CD14-positive monocyte (primary cell): ENCODE measurements around the gene GRIA1. TPM values are rescaled to one million over a fixed set of nuclear protein-coding genes. Genes with fewer than 3 reads are reported as not detected.

Source experiments
- DNase-seq, 3 donors: peaks; one replicate each; pipeline ENCODE4 v3.0.0-alpha.2; 2011 to 2022
- H2AFZ ChIP-seq: 2 replicates; pipeline ENCODE4 v1.6.0; 2012; ENCODE audit warnings: mild to moderate bottlenecking, low read depth, low read length, inconsistent platforms; ENCODE audit not compliant: insufficient read depth, poor library complexity, severe bottlenecking
- H3K27ac ChIP-seq, 2 donors: 1 replicate in 1 of 2; 2 replicates in 1 of 2; pipeline ENCODE4 v1.5.1; 2012 to 2013; ENCODE audit warnings: low read length in 2 of 2, control low read depth in 1 of 2, inconsistent platforms in 1 of 2, low read depth in 1 of 2, mild to moderate bottlenecking in 1 of 2
- H3K27me3 ChIP-seq, 2 donors: one replicate each; pipeline versions ENCODE4 v1.6.0 to v1.6.1; 2011 to 2013; ENCODE audit warnings: low read length in 2 of 2; ENCODE audit not compliant: control insufficient read depth in 2 of 2, insufficient read depth in 2 of 2
- H3K36me3 ChIP-seq, 2 donors: replicated peaks in 1 of 2; 1 replicate in 1 of 2; 2 replicates in 1 of 2; pipeline versions ENCODE4 v1.5.1 to v1.6.1; 2012 to 2013; ENCODE audit warnings: low read length in 2 of 2, control low read depth in 1 of 2, inconsistent platforms in 1 of 2, mild to moderate bottlenecking in 1 of 2; ENCODE audit not compliant: insufficient read depth in 2 of 2, control insufficient read depth in 1 of 2
- H3K4me1 ChIP-seq, 2 donors: 1 replicate in 1 of 2; 2 replicates in 1 of 2; pipeline versions ENCODE4 v1.5.1 to v1.6.1; 2012 to 2013; ENCODE audit warnings: low read length in 2 of 2, control low read depth in 1 of 2, inconsistent platforms in 1 of 2, mild to moderate bottlenecking in 1 of 2, moderate library complexity in 1 of 2; ENCODE audit not compliant: insufficient read depth in 2 of 2, control insufficient read depth in 1 of 2
- H3K4me2 ChIP-seq: replicated peaks from 2 replicates; pipeline ENCODE3; 2012; ENCODE audit warnings: low read length, moderate library complexity, mild to moderate bottlenecking; ENCODE audit not compliant: poor library complexity, severe bottlenecking; ENCODE audit errors: extremely low read depth
- H3K4me3 ChIP-seq, 3 experiments: fragments of 200-600 bp in 1 of 3; sonication (generic) in 1 of 3; replicated peaks in 1 of 3; 1 replicate in 2 of 3; 2 replicates in 1 of 3; pipeline ENCODE4 v1.5.1; 2011 to 2013; ENCODE audit warnings: low read length in 3 of 3, mild to moderate bottlenecking in 3 of 3, control low read depth in 2 of 3, low read depth in 2 of 3, inconsistent platforms in 1 of 3, moderate library complexity in 1 of 3
- H3K79me2 ChIP-seq: 2 replicates; pipeline ENCODE4 v1.6.0; 2012; ENCODE audit warnings: mild to moderate bottlenecking, control low read depth, inconsistent platforms, low read length, moderate library complexity; ENCODE audit not compliant: insufficient read depth
- H3K9ac ChIP-seq: 2 replicates; pipeline ENCODE4 v1.6.0; 2017; ENCODE audit warnings: low read length, mild to moderate bottlenecking; ENCODE audit not compliant: insufficient read depth, poor library complexity, severe bottlenecking
- H3K9me3 ChIP-seq, 2 donors: replicated peaks in 1 of 2; 1 replicate in 1 of 2; 2 replicates in 1 of 2; pipeline versions ENCODE4 v1.5.1 to v1.6.1; 2012 to 2013; ENCODE audit warnings: low read length in 2 of 2, control low read depth in 1 of 2; ENCODE audit not compliant: control insufficient read depth in 1 of 2, insufficient read depth in 1 of 2
- H4K20me1 ChIP-seq: 2 replicates; pipeline ENCODE4 v1.6.0; 2012; ENCODE audit warnings: mild to moderate bottlenecking, low read length, control low read depth, moderate library complexity; ENCODE audit not compliant: insufficient read depth
- H3K27ac Mint-ChIP-seq, 7 donors: one replicate each; pipeline ENCODE4 v1.8.0; 2020; ENCODE audit warnings: mild to moderate bottlenecking in 7 of 7, mixed read lengths in 7 of 7, moderate library complexity in 6 of 7, inconsistent platforms in 2 of 7
- H3K27me3 Mint-ChIP-seq, 3 donors: one replicate each; pipeline ENCODE4 v1.8.0; 2021 to 2022; ENCODE audit warnings: low read depth in 3 of 3, mild to moderate bottlenecking in 3 of 3, mixed read lengths in 3 of 3, moderate library complexity in 3 of 3, inconsistent platforms in 1 of 3
- H3K36me3 Mint-ChIP-seq, 2 donors: one replicate each; pipeline ENCODE4 v1.8.0; 2020; ENCODE audit warnings: mixed read lengths in 2 of 2, inconsistent platforms in 1 of 2, mild to moderate bottlenecking in 1 of 2
- H3K4me1 Mint-ChIP-seq: one replicate; pipeline ENCODE4 v1.8.0; 2020; ENCODE audit warnings: mild to moderate bottlenecking, mixed read lengths
- H3K4me3 Mint-ChIP-seq, 2 donors: one replicate each; pipeline ENCODE4 v1.8.0; 2020; ENCODE audit warnings: mild to moderate bottlenecking in 2 of 2, mixed read lengths in 2 of 2, moderate library complexity in 1 of 2
- H3K9me3 Mint-ChIP-seq, 7 donors: one replicate each; pipeline ENCODE4 v1.8.0; 2020 to 2022; ENCODE audit warnings: mixed read lengths in 7 of 7, mild to moderate bottlenecking in 6 of 7, moderate library complexity in 6 of 7, inconsistent platforms in 2 of 7
- CTCF ChIP-seq: fragments of 200-600 bp; IDR thresholded peaks from one replicate; pipeline ENCODE4 v1.8.0; 2022; ENCODE audit warnings: antibody characterized with exemption, mild to moderate bottlenecking
- WGBS: methylation state at CpG from one replicate; pipeline ENCODE4 v1.1.5; 2013; ENCODE audit warnings: missing lambda C conversion rate; ENCODE audit not compliant: insufficient coverage; 5-methylcytosine and 5-hydroxymethylcytosine counted together
- intact Hi-C, 2 donors: fragments of 100-400 bp; cut with micrococcal nuclease; formaldehyde crosslinking; loops; one replicate each; pipeline versions ENCODE4 v1.15.0 to v1.15.1; 2023
- polyA plus RNA-seq, 3 donors: library from polyadenylated mRNA; depleted of rRNA in 1 of 3; unstranded in 2 of 3; stranded (reverse) in 1 of 3; fragments of 300-500 nt in 2 of 3; fragments of >200 nt in 1 of 3; fragmentation: Illumina TruSeq in 2 of 3; gene quantifications; 1 replicate in 2 of 3; 2 replicates in 1 of 3; pipeline ENCODE4 v1.2.3, GENCODE V29; 2012 to 2021

GRIA1 gene
- polyA plus RNA-seq, 3 donors: not detected

- H3K4me1 ChIP-seq: no peaks in the 10 kb centered on the region
- TF ChIP-seq CTCF: no peak
- H3K4me3 ChIP-seq: no peak overlapping the region
- no peak overlapping the region for H3K9ac ChIP-seq
- Mint-ChIP-seq H3K27ac (no peak overlapping the region), H3K27me3 (peaks cover 0 to 3% (median 0%) of the 10 kb centered on the region in 3 donors), H3K36me3 (no peaks in the 10 kb centered on the region), H3K9me3 (peaks cover 0 to 6% (median 3%) of the 10 kb centered on the region in 7 donors), H3K4me3 (no peak overlapping the region), H3K4me1 (no peaks in the 10 kb centered on the region)
- no peak overlapping the region for H3K27ac ChIP-seq
- no peaks in the 10 kb centered on the region for H3K9me3 ChIP-seq
- no peaks in the 10 kb centered on the region for H3K79me2 ChIP-seq
- no peaks in the 10 kb centered on the region for H3K27me3 ChIP-seq
- H2AFZ ChIP-seq: no peak overlapping the region
- no peaks in the 10 kb centered on the region for H3K36me3 ChIP-seq
- no peak overlapping the region for H3K4me2 ChIP-seq
- intact Hi-C loops: no loop called here
- no peaks in the 10 kb centered on the region for H4K20me1 ChIP-seq
- DNase-seq: no peak
These were observed 10.1 kb upstream of the GRIA1 start for GRCh38 chr5:153480401-153480800.

GRCh38 chr5:153483482-153483881 is 7.0 kb upstream of the GRIA1 start:
- WGBS: 80% methylated on average over 3 of the region's 4 CpGs
- H3K4me3 ChIP-seq: no peak overlapping the region
- H3K9ac ChIP-seq: no peak overlapping the region
- H3K4me2 ChIP-seq: no peak overlapping the region
- TF ChIP-seq CTCF: no peak
- H3K4me1 ChIP-seq: no peaks in the 10 kb centered on the region
- Mint-ChIP-seq H3K36me3 (no peaks in the 10 kb centered on the region), H3K9me3 (peaks cover 0 to 6% (median 1%) of the 10 kb centered on the region in 7 donors), H3K27ac (no peak overlapping the region), H3K27me3 (peaks cover 0 to 3% (median 0%) of the 10 kb centered on the region in 3 donors), H3K4me3 (no peak overlapping the region), H3K4me1 (no peaks in the 10 kb centered on the region)
- intact Hi-C loops: no loop called here
- H3K36me3 ChIP-seq: no peaks in the 10 kb centered on the region
- H4K20me1 ChIP-seq: no peaks in the 10 kb centered on the region
- H3K9me3 ChIP-seq: no peaks in the 10 kb centered on the region
- no peaks in the 10 kb centered on the region for H3K79me2 ChIP-seq
- no peak for DNase-seq
- no peaks in the 10 kb centered on the region for H3K27me3 ChIP-seq
- H3K27ac ChIP-seq: no peak overlapping the region
- no peak overlapping the region for H2AFZ ChIP-seq
